GM23338 (cell line): ENCODE results near the gene SLC5A11. TPM values are rescaled to one million over a fixed set of nuclear protein-coding genes. Genes with fewer than 3 reads are reported as not detected.

Source experiments
- ATAC-seq: fragments of 200-7000 bp; cut with Tn5 transposase; 3 replicates; pipeline ENCODE4 v1.9.1; 2020
- DNase-seq: peaks from one replicate; pipeline ENCODE4 v3.0.0-alpha.2; 2015; ENCODE audit warnings: low spot score
- H2AFZ ChIP-seq: fragments of 200-600 bp; sonication (generic); 2 replicates; pipeline ENCODE4 v1.8.0; 2016; ENCODE audit warnings: antibody characterized with exemption, mild to moderate bottlenecking, moderate library complexity
- H3F3A ChIP-seq: fragments of 200-600 bp; sonication (generic); replicated peaks from 2 replicates; pipeline ENCODE4 v1.8.0; 2017; ENCODE audit warnings: antibody characterized with exemption, mixed run types, low read depth
- H3K27ac ChIP-seq: fragments of 200-600 bp; sonication (generic); 2 replicates; pipeline ENCODE4 v1.6.1; 2016; ENCODE audit warnings: low read depth
- H3K27me3 ChIP-seq: fragments of 200-600 bp; sonication (generic); 2 replicates; pipeline ENCODE4 v1.8.0; 2016; ENCODE audit warnings: mild to moderate bottlenecking, mixed run types, moderate library complexity; ENCODE audit not compliant: insufficient read depth
- H3K36me3 ChIP-seq: fragments of 200-600 bp; sonication (generic); 2 replicates; pipeline ENCODE4 v1.8.0; 2016; ENCODE audit warnings: mild to moderate bottlenecking; ENCODE audit not compliant: insufficient read depth
- H3K4me1 ChIP-seq: fragments of 200-600 bp; sonication (generic); 2 replicates; pipeline ENCODE4 v1.8.0; 2016; ENCODE audit warnings: mild to moderate bottlenecking, moderate library complexity; ENCODE audit not compliant: insufficient read depth
- H3K4me2 ChIP-seq: fragments of 200-600 bp; sonication (generic); 2 replicates; pipeline ENCODE4 v1.7.1; 2017; ENCODE audit warnings: mixed run types
- H3K4me3 ChIP-seq: fragments of 200-600 bp; sonication (generic); 2 replicates; pipeline ENCODE4 v1.6.1; 2016; ENCODE audit warnings: mixed run types
- H3K79me2 ChIP-seq: fragments of 200-600 bp; sonication (generic); replicated peaks from 2 replicates; pipeline ENCODE4 v1.8.0; 2017; ENCODE audit warnings: mild to moderate bottlenecking; ENCODE audit not compliant: insufficient read depth
- H3K9me2 ChIP-seq: fragments of 200-600 bp; sonication (generic); 2 replicates; pipeline ENCODE4 v1.8.0; 2017; ENCODE audit not compliant: insufficient read depth
- H4K20me1 ChIP-seq: fragments of 200-600 bp; sonication (generic); replicated peaks from 2 replicates; pipeline ENCODE4 v1.8.0; 2017; ENCODE audit warnings: mild to moderate bottlenecking; ENCODE audit not compliant: insufficient read depth
- H3K27ac Mint-ChIP-seq: 2 replicates; pipeline ENCODE4 v1.8.0; 2020; ENCODE audit warnings: inconsistent platforms, mild to moderate bottlenecking, moderate library complexity, mixed read lengths
- H3K27me3 Mint-ChIP-seq: 3 replicates; pipeline ENCODE4 v1.8.0; 2022; ENCODE audit warnings: low read depth, mild to moderate bottlenecking, moderate library complexity, mixed read lengths, inconsistent platforms; ENCODE audit not compliant: insufficient read depth, poor library complexity
- H3K36me3 Mint-ChIP-seq: 3 replicates; pipeline ENCODE4 v1.8.0; 2021; ENCODE audit warnings: low read depth, mild to moderate bottlenecking, inconsistent platforms, moderate library complexity, mixed read lengths
- H3K4me1 Mint-ChIP-seq: 3 replicates; pipeline ENCODE4 v1.8.0; 2020; ENCODE audit warnings: mild to moderate bottlenecking, inconsistent platforms, mixed read lengths
- H3K4me3 Mint-ChIP-seq: 3 replicates; pipeline ENCODE4 v1.8.0; 2021; ENCODE audit warnings: moderate library complexity, mild to moderate bottlenecking, inconsistent platforms, mixed read lengths
- H3K9me3 Mint-ChIP-seq: 3 replicates; pipeline ENCODE4 v1.8.0; 2020; ENCODE audit warnings: moderate library complexity, mild to moderate bottlenecking, inconsistent platforms, mixed read lengths
- CREB1 ChIP-seq: fragments of 250-450 bp; sonication (Bioruptor Pico); IDR thresholded peaks from 2 replicates; pipeline ENCODE4 v1.5.0; 2020; ENCODE audit warnings: low read depth, mild to moderate bottlenecking, moderate library complexity
- CTCF ChIP-seq, 2 experiments: fragments of 200-600 bp in 1 of 2; sonication (generic) in 1 of 2; conservative IDR thresholded peaks; 2 replicates each; pipeline versions ENCODE4 v1.5.1 to v1.6.1; 2016 to 2017; ENCODE audit warnings: antibody characterized with exemption in 2 of 2, low read depth in 2 of 2, mild to moderate bottlenecking in 2 of 2, moderate library complexity in 1 of 2
- ETS1 ChIP-seq: IDR thresholded peaks from 2 replicates; pipeline ENCODE4 v1.6.1; 2016; ENCODE audit warnings: antibody characterized with exemption
- EZH2 ChIP-seq: fragments of 200-600 bp; sonication (generic); IDR thresholded peaks from one replicate; pipeline ENCODE4 v1.8.0; 2017; ENCODE audit warnings: antibody characterized with exemption, mild to moderate bottlenecking, low read depth; ENCODE audit not compliant: unreplicated experiment
- EZH2phosphoT487 ChIP-seq: fragments of 200-600 bp; sonication (generic); IDR thresholded peaks from one replicate; pipeline ENCODE4 v1.8.1; 2018; ENCODE audit warnings: antibody characterized with exemption; ENCODE audit not compliant: unreplicated experiment
- NANOG ChIP-seq: IDR thresholded peaks from 2 replicates; pipeline ENCODE4 v1.6.1; 2016; ENCODE audit warnings: antibody characterized with exemption, borderline replicate concordance
- POLR2AphosphoS5 ChIP-seq: IDR thresholded peaks from 2 replicates; pipeline ENCODE4 v1.6.1; 2016; ENCODE audit warnings: antibody characterized with exemption, low read depth
- REST ChIP-seq: IDR thresholded peaks from one replicate; pipeline ENCODE4 v1.6.1; 2018; ENCODE audit warnings: antibody characterized with exemption; ENCODE audit not compliant: unreplicated experiment
- ZNF114 ChIP-seq: fragments of 250-450 bp; sonication (Bioruptor Pico); IDR thresholded peaks from 2 replicates; pipeline ENCODE4 v1.5.0; 2020; ENCODE audit warnings: mild to moderate bottlenecking, moderate library complexity
- ZNF331 ChIP-seq: fragments of 250-450 bp; sonication (Bioruptor Pico); IDR thresholded peaks from 2 replicates; pipeline ENCODE4 v1.5.0; 2020; ENCODE audit warnings: low read depth, mild to moderate bottlenecking, moderate library complexity
- polyA plus RNA-seq: library from polyadenylated mRNA; unstranded; fragments of >200 nt; fragmentation: Nextera tagmentation; extraction: Ambion mirVana; gene quantifications from 2 replicates; pipeline ENCODE4 v1.2.1, GENCODE V29; 2016
- total RNA-seq: library from RNA; depleted of rRNA; stranded (reverse); fragments of >200 nt; shearing (Covaris generic); gene quantifications from 2 replicates; pipeline ENCODE4 v1.2.3, GENCODE V29; 2014

The SLC5A11 gene
- total and polyA plus RNA-seq, 2 experiments from 2014 or later, result 0.07 TPM; not detected in 1

- no peaks in the 10 kb centered on the region; the same call in 2 of the 3 replicates for H3K9me3 Mint-ChIP-seq
- Histone ChIP-seq H3K27ac (no peak overlapping the region), H2AFZ (no peak overlapping the region), H3K4me1 (no peaks in the 10 kb centered on the region), H3K4me2 (no peak overlapping the region), H3K4me3 (no peak overlapping the region), H4K20me1 (no peaks in the 10 kb centered on the region; the same call in 1 of the 2 replicates), H3F3A (no peaks in the 10 kb centered on the region), H3K79me2 (no peaks in the 10 kb centered on the region), H3K9me2 (0 out of 2 replicates have a peak, but pooled peaks cover 5% of the 10 kb centered on the region), H3K36me3 (no peaks in the 10 kb centered on the region), H3K27me3 (no peaks in the 10 kb centered on the region)
- peak; percentile 90 for ATAC-seq
- TF ChIP-seq CTCF (conservative IDR thresholded peaks at IDR 0.05; ENCODE audit: low read depth in 2 of 2), result peak; percentile 55 to 85
- TF ChIP-seq CREB1 (CRISPR knock-in tag), result no peak
- no peak for TF ChIP-seq NANOG
- H3K4me1 Mint-ChIP-seq, result no peaks in the 10 kb centered on the region
- peaks cover 2% of the 10 kb centered on the region for H3K27me3 Mint-ChIP-seq
- H3K36me3 Mint-ChIP-seq, result no peaks in the 10 kb centered on the region
- H3K4me3 Mint-ChIP-seq, result no peak overlapping the region
- DNase-seq, result peak; percentile 73
- 0 out of 2 replicates have a peak overlapping the region, but pooled peaks have one; percentile 4 for H3K27ac Mint-ChIP-seq
Observed at GRCh38 chr16:24834459-24835335, 11.1 kb upstream of the SLC5A11 start.

- H4K20me1 ChIP-seq, result no peaks in the 10 kb centered on the region; the same call in 1 of the 2 replicates
- peaks cover 2% of the 10 kb centered on the region for H3K27me3 Mint-ChIP-seq
- H3K4me1 ChIP-seq, result no peaks in the 10 kb centered on the region
- no peaks in the 10 kb centered on the region; the same call in 2 of the 3 replicates for H3K9me3 Mint-ChIP-seq
- H3K27ac Mint-ChIP-seq, result no peak overlapping the region
- H3K27ac ChIP-seq, result no peak overlapping the region
- H3K27me3 ChIP-seq, result no peaks in the 10 kb centered on the region
- no peaks in the 10 kb centered on the region for H3K36me3 Mint-ChIP-seq
- no peaks in the 10 kb centered on the region for H3F3A ChIP-seq
- H2AFZ ChIP-seq, result no peak overlapping the region
- no peak overlapping the region for H3K4me3 ChIP-seq
- ATAC-seq (no peak), DNase-seq (no peak)
- H3K4me1 Mint-ChIP-seq, result no peaks in the 10 kb centered on the region
- H3K9me2 ChIP-seq, result 0 out of 2 replicates have a peak, but pooled peaks cover 5% of the 10 kb centered on the region
- no peaks in the 10 kb centered on the region for H3K36me3 ChIP-seq
- no peaks in the 10 kb centered on the region for H3K79me2 ChIP-seq
- no peak overlapping the region for H3K4me3 Mint-ChIP-seq
- H3K4me2 ChIP-seq, result no peak overlapping the region
- TF ChIP-seq EZH2 (no peak), ZNF331 (CRISPR knock-in tag) (no peak), CTCF (conservative IDR thresholded peaks at IDR 0.05; ENCODE audit: low read depth in 2 of 2) (no peak), ZNF114 (no peak), CREB1 (CRISPR knock-in tag) (no peak), ETS1 (no peak), EZH2phosphoT487 (no peak), POLR2AphosphoS5 (no peak), NANOG (no peak), REST (no peak)
Observed at GRCh38 chr16:24836836-24837235, 8.9 kb upstream of the SLC5A11 start.
